HG03039 (cell line): Measurements from ENCODE around the gene KRTAP12-4.
"Not testable (repeated sequence)": the region's sequence is repeated elsewhere in the genome, so short reads cannot be mapped to it uniquely, and the experiment has no call there.

ENCODE experiments used
- ATAC-seq: cut with Tn5 transposase; IDR thresholded peaks from one replicate; pipeline ENCODE4 v1.9.1; 2021; ENCODE audit warnings: mild to moderate bottlenecking, moderate library complexity; ENCODE audit not compliant: unreplicated experiment

Gene KRTAP12-4, protein sequence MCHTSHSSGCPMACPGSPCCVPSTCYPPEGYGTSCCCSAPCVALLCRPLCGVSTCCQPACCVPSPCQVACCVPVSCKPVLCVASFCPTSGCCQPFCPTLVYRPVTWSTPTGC

DNA sequence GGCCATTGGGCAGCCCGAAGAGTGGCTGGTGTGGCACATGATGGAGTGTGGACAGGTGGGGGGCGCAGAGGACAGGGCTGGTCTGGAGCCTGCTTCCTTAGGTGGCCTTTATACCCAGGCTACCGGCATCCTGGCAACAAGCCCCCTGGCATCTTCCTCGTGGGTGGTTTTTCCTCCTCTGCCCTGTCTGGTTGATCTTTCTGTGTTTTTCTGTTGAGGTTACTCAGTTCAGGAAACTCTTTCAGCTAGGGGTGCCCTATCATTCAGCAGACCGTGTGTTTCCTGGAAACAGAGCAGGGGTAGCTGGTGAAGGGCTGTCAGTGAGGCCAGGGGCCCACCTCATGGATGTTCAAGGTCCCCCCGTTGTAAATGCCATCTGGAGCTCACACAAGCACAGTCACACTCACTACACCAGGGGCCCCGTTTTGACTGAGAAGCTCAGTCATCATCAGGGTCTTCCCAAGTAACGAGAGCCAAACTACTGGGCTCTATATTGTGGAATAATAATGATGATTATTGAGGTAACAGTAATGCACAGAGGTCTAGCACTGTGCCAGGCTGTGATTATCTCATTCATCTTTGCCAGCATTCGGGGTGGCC lies at the start of gene KRTAP12-4:
KRTAP12-4 (minus strand) TSS at position 84 of the 600 bp plus-strand sequence; CDS start at position 39, 45 bp downstream.
- ATAC-seq: no peak

DNA sequence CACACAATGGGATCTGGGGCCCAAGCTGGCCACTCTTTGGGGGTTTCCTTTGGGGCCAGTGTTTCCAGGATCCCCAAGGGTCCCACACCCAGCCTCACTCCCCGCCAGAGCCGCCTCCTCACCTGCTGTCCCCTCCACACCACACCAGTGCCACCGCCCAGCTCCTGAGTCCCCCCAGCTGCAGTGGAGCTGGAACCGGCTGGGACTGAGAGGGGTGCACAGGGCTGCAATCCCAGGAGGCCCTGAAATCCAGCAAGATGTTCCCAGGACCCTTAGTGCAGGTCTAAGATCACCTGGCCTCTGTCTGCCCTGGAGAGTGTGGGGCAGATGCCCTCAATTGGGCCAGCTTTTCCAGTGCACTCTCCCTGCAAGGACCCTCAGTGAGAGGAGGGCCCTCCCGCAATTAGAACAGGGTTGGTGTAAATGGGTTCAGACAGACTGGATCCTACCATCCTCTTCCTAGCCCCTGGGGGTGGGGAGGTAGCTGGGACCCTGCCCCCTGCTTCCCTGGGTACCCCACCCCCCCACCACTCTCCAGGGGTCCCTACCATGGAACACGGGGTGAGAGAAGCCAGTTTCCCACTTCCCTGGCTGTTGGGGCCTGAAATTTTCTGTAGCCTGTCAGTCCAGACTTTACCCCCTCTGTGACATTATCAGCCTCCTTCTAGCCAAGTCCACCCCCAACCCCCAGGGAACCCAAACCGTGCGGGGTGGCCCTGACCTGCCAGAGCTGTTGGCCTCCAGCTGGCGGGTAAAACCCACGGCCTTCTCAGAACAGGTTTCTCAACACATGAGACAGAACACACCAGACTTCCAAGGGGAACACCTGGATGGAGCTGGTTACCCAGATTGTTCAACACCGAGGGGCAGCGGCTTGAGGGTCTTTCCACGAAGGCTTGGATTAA lies 49.5 kb upstream of the KRTAP12-4 start:
- ATAC-seq: no peak

DNA sequence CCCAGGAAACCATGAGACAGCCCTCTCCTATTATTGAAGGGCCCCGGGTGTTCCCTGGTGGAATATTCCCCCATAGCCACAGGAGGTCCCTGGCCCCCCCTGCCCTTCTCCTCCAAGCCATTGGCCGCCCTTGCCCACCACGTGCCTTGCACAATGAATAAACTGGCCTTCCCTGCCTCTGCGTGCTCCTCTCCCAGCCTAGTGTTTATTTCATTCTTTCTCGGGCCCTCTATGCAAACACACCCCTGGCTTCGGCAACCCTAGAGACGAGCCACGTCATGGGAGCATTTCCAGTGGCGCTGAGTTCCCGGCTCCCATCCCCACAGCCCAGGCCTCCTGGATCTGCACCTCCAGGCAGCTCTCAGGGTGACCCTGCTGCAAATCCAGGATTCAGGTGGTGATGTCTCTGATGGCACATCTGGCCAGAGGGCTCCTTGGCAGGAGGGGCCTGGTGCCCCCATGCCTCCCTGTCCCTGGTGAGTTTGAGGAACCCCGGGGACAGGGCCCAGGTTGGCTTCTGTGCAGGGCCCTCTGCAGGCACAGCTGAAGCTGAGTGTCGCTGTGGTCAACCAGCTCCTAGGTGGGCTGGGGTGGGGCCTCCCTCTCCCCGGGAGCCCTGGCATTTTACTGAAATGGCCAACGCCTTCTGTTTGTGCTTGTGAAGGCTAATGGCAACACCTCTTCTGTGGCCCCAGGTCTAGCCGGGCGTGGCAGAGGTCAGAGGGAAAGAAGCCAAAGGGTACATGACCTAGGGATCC lies 48.7 kb upstream of the KRTAP12-4 start:
- no peak for ATAC-seq

DNA sequence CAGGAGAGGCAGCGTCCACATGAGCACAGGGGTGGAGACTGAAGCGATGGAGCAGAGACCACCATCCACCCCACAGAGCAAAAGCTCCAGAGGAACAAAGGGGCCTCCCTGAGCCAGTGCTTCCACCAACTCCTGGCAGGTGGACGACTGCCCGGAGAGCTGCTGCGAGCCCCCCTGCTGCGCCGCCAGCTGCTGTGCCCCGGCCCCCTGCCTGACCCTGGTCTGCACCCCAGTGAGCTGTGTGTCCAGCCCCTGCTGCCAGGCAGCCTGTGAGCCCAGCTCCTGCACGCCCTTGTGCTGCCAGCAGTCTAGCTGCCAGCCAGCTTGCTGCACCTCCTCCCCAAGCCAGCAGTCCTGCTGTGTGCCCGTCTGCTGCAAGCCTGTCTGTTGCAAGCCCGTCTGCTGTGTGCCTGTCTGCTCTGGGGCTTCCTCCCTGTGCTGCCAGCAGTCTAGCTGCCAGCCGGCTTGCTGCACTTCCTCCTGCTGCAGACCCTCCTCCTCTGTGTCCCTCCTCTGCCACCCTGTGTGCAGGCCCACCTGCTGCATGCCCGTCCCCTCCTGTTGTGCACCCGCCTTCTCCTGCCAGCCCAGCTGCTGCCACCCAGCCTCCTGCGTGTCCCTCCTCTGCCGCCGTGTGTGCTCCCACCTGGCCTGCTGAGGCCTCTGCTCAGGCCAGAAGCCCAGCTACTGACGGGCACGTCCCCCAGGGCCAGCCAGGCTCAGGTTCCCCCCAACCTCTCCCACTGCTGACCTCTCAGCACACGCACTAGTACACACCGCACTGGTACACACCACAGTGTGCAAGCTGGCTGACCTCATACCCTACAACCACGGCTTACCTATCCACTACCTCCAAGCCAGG lies 47.9 kb upstream of the KRTAP12-4 start:
- ATAC-seq: no peak

DNA sequence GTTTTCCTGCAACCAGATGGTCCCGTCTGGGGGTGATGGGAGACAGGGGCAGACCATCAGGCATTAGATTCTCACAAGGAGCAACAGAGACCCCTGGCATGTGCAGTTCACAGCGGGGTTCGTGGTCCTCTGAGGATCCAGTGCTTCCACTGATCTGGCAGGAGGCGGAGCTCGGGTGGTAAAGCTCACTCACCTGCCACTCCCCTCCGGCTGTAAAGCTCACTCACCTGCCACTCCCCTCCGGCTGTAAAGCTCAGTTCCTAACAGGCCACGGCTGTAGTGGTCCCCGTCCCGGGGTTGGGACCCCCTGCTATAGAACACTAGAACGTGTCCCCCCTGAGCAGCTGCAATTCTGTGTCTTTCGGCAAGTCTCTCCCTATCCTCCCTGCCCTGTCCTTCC lies 47.1 kb upstream of the KRTAP12-4 start:
- no peak for ATAC-seq

DNA sequence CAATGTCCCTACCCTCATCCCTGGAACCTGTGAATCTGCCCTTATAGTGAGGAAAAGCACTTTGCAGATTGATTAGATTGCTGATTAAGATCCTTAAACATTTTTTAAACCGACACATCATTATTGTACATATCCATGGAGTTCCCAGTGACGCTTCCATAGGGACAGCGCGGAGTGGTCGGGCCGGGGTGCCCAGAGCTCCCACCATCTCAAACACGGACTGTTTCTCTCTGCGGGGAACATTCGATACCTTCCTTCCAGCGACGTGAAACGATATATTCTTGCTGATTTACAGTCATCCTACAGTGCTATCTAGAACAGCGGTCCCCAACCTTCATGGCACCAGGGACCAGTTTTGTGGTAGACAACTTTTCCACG lies 46.6 kb upstream of the KRTAP12-4 start:
- ATAC-seq: no peak

DNA sequence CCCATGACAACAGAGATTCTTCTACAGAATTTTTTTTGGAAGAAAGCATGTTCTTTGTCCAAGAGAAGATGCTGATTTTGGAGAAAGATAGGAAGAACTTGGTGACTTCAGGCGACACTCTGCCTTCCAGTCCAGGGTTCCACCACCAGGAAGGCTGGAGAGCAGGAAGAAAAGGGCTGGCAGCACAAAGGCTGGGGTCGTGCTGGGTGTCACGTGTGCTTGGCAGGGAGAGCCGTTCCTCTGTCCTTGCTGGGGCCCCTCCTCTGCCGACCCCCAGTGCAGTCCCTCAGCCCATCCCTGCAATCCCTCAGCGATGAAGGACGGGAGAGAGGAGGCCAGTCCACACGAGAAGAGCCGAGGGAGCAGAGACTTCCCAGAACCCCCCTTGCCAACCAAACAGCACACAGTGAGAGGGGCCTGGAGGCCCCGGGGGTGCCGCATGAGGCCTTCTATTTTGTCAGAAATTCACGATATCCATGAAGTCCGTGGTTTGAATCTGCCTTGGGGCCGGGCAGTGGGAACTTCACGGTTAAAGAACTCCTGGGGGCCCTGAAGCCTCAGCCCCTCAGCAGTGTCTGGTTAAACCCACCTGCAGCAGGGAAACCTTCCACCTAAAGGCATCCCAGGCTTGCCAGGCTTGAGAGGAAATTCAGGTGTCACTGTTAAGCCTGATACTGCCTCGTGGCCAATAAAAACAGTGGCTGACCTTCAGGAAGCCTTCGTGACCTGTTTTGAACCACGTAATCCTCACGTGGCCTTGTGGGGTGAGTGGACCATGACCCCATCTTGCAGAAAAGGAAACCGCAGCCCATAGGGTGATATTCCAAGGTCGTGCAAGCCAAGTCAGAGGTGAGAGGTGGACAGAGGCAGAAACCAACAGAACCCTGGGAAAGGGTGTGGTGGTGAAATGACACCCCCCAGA lies 45.9 kb upstream of the KRTAP12-4 start:
- ATAC-seq: no peak

DNA sequence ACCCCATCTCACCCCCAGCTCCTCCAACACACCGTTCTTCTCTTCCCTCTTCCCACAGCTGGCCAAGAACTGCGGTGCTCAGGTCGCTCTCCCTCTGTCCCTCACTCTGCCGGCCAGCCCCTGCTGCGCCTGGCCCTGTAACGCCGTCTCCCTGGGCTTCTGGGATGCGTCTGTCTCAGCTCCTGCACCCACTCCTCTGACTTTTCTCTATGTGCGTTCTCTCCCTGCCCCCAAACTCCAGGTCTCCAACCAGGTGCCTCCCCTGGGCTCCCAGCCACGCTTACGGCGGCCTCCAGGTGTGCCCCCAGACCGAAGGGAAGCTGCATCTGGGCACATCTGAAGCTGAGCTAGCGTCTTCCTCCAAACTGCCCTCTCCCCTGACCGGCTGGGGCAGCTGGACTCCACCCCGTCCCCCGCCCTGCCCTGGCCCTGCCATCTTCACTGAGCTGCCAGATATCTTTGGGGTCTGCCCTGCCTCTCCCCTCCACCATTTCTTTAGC lies 45.1 kb upstream of the KRTAP12-4 start:
- no peak for ATAC-seq

DNA sequence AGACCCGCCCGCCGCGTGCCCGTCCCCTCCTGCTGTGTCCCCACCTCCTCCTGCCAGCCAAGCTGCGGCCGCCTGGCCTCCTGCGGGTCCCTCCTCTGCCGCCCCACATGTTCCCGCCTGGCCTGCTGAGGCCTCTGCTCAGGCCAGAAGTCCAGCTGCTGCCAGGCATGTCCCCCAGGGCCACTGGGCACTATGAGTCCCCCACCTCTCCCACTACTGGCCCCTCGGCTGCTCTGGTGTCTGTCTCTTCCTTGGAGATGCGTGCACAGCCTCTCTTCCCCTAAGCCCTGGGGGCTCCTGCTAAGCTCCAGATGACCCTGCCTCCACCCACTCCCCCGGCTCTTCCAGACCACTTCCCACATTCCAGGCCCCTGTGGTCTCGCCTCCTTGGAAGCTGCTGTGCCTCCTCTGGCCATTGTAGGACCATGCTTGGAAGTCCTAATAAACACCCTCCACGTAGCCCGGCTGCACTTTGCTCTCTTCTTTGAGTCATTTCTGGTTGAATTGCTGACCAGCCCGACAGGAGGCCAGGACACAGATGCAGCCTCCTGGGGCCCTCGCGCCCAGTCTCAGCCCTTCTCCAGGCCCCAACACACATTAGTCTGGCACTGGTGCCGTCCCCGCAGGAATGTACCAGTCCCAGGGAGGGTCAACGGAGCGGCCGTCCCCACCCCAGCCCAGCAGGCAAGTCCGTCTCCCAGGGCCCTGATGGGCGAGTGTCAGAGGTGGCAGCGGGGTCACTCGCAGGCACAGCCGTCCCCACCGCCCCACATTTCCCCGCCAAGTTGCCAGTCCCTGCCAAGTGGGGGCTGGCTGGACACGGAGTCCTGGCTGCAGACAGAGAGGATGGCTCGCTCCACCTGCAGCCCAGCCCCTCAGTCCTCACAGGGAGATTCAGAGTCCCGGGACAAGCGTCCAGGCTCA lies 43.6 kb upstream of the KRTAP12-4 start:
- ATAC-seq: no peak

DNA sequence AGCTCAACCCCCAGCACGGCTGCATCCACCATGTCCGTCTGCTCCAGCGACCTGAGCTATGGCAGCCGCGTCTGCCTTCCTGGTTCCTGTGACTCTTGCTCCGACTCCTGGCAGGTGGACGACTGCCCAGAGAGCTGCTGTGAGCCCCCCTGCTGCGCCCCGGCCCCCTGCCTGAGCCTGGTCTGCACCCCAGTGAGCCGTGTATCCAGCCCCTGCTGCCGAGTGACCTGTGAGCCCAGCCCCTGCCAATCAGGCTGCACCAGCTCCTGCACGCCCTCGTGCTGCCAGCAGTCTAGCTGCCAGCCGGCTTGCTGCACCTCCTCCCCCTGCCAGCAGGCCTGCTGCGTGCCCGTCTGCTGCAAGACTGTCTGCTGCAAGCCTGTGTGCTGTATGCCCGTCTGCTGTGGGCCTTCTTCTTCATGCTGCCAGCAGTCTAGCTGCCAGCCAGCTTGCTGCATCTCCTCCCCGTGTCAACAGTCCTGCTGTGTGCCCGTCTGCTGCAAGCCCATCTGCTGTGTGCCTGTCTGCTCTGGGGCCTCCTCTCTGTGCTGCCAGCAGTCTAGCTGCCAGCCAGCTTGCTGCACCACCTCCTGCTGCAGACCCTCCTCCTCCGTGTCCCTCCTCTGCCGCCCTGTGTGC lies 42.8 kb upstream of the KRTAP12-4 start, which contains the start of gene KRTAP10-12:
KRTAP10-12 (plus strand) TSS at position 1 of the 639 bp plus-strand sequence; CDS start at position 31, 30 bp downstream.
- ATAC-seq: not testable (repeated sequence)

DNA sequence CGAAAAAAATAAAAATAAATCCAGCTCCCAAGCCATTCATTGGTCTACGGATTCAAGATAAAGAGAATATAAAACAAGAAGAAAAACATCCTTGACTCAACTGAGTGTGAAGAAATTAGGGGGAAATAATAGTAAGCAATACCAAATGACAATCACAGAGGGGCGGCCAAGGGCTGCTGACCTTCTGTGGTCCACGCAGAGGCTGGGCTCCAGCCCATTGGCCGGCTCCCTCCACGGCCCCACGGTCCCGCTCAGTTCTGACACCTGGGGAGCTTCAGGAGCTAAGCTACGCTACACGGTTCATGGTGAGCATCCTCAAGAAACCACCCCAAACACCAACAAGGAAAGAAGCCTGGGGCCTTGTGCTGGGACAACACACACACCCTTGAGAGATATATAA lies 42.1 kb upstream of the KRTAP12-4 start:
- no peak for ATAC-seq

DNA sequence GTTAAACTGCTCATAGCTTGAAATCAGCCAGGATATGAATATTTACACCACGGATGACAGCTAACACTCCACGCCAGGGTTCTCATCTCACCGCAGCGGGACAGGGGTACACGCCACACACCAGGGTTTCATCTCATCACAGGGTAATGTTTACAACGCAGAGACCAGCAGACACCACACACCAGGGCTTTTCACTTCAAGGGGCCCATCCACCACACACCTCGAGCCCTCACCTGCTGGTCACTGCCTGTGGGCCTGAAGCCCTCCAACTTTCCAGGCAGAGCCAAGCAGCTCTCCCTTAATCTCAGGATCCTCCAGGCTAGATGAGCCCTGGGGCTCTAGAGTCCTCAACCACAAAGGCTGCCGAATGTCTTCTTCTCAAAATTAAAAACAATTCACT lies 41.2 kb upstream of the KRTAP12-4 start:
- no peak for ATAC-seq

DNA sequence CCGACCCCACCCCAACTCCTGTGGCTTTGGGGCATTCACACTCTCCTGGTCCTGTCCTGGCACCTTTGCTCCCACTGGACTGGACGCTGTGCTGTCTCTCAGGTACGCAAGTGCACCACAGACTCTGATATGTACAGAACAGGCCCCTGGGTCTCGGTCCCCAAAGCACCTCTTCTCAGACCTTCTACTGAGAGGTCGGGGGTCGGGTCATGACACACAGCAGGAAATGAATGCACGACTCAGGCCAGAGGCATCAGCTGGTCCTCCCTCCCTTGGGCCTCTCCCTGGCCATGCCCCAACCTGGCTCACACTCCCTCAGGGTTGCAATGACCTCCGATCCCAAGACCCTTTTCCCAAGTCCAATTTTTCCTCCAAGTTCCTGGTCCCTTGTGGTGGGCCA lies 40.7 kb upstream of the KRTAP12-4 start:
- no peak for ATAC-seq

DNA sequence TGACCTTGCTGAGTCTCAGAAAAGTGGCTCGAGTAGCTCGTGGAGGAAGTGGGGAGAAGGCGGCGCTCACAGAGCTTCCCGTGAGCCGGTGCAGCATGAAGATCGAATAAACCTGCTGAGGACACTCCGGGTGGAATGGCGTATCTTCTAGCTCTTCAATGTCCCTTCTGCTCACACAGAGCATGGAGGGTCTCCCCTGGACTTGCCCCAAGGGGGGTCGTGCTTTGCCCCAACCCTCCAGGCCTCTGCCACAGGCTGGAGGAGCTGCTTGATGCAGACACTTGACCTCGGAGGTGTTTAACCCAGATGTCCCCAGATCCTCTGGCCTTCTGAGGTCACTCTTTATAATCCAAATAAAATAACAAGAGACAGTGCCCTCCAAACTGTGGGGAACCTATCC lies 40.3 kb upstream of the KRTAP12-4 start:
- ATAC-seq: no peak

DNA sequence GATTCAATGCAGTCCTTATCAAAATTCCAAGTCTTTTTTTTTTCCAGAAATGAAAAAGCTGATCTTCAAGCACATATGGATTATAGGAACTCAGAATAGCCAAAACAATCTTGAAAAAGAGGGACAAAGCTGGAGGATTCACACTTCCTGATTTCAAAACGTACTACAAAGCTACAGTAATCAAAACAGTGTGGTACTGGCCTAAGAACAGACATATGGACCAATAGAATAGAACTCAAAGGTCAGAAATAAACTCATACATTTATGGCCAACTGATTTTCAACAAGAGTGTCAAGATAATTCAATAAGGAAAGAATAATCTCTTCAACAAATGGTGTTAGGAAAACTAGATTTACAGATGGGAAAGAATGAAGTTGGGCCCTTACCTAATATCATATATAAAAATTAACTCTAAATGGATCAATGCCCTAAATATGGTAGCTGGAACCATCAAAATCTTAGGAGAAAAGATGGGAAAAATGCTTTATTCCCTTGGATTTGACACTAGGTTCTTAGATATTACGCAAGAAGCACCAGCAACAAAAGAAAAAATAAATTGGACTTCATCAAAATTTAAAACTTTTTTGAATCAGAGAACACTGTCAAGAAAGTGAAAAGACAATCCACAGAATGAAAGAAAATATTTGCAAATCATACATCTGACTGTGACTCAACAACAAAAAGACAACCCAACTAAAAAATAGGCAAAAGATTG lies 38.5 kb upstream of the KRTAP12-4 start:
- no peak for ATAC-seq

DNA sequence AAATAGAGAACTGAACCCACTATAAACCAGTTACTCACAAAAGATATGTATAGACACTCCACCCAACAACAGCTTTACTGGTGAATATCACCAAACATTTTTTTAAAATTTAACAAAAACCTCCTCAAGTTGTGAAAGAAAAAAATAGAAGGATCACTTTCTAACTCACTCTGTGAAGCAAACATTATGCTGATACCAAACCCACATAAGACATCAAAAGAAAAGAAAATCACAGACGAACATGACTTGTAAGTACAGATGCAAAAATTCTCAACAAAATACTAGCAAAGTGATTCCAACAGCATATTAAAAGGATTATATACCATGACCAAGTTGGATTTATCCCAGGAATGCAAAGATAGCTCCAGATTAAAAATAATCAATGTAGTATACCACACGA lies 37.2 kb upstream of the KRTAP12-4 start:
- ATAC-seq: no peak

DNA sequence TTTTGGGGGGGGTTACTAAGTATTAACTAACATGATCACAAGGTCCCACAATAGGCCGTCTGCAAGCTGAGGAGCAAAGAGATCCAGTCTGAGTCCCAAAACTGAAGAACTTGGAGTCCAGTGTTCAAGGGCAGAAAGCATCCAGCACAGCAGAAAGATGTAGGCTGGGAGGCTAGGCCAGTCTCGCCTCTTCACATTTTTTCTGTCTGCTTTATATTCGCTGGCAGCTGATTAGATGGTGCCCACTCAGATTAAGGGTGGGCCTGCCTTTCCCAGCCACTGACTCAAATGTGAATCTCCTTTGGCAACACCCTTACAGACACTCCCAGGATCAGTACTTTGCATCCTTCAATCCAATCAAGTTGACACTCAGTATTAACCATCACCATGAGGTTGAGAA lies 35.3 kb upstream of the KRTAP12-4 start:
- not testable (repeated sequence) for ATAC-seq
